ENCODE data around the gene EMSY.

DNA sequence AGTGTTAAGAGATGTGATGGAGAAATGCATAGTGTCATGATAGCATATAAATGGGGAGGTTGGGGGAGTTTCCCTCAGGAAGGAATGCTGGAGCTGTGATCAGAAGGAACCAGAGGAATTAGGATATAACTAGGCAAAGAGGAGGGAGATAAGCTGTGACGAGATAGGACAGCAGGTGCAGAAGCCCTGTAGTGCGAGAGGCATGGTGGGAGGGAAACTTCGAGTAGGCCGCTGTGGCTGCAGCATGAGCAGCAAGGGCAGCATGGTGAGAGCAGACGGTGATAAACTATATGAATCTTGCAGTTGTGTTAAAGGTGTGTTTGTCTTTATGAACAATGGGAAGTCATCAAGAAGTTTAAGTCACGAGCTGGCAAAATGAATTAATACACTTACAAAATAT is 109.9 kb downstream of the EMSY start:
- TF ChIP-seq, protein P1, sequence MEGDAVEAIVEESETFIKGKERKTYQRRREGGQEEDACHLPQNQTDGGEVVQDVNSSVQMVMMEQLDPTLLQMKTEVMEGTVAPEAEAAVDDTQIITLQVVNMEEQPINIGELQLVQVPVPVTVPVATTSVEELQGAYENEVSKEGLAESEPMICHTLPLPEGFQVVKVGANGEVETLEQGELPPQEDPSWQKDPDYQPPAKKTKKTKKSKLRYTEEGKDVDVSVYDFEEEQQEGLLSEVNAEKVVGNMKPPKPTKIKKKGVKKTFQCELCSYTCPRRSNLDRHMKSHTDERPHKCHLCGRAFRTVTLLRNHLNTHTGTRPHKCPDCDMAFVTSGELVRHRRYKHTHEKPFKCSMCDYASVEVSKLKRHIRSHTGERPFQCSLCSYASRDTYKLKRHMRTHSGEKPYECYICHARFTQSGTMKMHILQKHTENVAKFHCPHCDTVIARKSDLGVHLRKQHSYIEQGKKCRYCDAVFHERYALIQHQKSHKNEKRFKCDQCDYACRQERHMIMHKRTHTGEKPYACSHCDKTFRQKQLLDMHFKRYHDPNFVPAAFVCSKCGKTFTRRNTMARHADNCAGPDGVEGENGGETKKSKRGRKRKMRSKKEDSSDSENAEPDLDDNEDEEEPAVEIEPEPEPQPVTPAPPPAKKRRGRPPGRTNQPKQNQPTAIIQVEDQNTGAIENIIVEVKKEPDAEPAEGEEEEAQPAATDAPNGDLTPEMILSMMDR (IDR thresholded peaks at IDR 0.05 in 4 of 5, conservative IDR thresholded peaks at IDR 0.05 in 1 of 5), result no peak
- TF ChIP-seq POLR2A (IDR thresholded peaks at IDR 0.05), result no peak

All from gastrocnemius medialis (tissue), 4 donors.